T1000 (cell line): ENCODE measurements around the gene MMP2.

Experiments
- DNase-seq: peaks from one replicate; lab custom pipeline; 2025; ENCODE audit warnings: mixed read lengths; lab: John Stamatoyannopoulos, UW

MMP2 gene

GRCh38 chr16:55469821-55470532, 9.0 kb upstream of the MMP2 start:
- no peak for DNase-seq

DNA sequence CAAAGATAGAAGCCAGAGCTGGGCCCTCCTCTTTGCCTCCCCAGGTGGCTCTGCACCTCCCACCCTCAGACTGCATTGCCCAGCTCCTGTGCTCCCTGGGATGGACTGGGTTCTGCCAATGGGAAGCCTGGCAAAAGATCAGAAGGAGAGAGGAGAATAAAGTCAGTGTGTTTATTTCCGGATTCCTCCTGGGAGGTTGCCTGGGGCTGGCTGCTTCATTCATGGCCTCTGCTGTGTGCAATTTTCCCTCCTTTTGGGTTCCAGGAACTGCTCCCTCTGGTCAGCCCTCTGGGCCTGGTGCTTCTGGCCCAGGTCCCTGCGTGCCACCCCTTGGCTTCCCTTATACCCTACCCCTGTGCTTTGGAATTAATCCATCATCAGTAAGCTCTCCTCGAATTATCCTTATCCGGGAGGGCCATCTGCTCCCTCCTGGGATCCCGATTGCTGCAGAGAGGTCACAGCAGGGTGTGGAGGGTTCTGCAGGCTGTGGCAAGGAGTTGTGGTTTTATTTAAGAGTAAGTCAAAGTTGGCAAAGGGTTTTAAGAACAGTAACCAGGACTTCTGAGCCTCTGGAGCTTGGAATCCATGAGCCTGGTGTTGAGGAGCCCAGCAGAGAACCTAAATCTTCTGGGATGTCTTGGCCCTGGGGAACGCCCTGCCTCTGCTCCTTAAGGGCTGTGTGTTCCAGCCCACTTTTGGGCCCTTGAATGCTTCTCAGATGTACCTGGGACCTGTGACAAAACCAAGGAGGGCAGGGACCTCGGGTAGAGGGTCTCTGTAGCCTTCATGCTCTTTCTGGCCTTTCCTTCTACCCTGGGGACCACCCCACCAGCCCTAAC, 8.2 kb upstream of the MMP2 start:
- DNase-seq = peak; percentile 48

- DNase-seq = no peak
Observed at GRCh38 chr16:55471448-55472097, 7.4 kb upstream of the MMP2 start.

- DNase-seq = no peak
Observed at GRCh38 chr16:55473587-55473986, 5.4 kb upstream of the MMP2 start.

- no peak for DNase-seq
Observed at GRCh38 chr16:55474821-55475220, 4.2 kb upstream of the MMP2 start.

- DNase-seq = no peak
Observed at GRCh38 chr16:55475919-55476318, 3.1 kb upstream of the MMP2 start.

DNA sequence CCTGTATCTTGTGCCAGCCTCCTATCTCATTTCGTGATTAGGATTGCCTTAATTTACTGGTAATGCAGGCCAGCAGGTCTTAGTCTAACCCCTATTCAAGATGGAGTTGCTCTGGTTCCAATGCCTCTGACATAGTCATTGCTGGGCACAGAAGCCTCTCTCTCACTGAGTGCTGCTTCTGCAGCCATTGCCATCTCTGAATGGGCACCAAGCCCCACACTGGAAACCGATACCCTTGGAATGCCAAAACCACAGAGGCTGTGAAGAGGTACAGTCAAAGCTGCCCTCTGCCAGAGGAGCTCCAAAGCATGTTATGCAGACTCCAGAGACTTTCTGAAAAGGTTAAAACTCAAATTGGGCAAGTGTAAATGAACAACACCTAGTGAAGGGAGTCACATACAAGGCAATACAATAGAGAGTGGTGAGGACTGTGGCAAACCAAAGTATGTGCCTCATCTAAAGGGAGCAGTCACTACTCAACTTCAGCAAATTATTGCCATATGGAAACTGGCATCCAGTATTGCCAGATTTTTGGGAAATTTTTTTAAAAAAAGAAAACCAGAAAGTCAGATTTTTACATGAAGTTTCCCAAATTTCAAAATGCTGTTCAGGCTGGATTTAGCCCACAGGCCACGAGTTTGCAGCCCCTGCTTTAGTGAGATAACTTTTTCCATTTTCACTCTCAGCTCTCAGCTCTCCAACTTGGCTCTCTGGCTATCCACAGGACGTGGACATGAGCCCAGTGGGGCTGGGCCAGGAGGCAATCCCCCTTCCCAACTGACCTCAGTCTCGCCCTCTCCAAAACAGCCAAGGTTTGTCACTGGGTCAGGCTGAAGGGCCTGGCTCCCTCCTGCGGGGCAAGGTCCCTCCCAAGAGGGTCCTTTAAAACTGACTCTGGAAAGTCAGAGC, 2.1 kb upstream of the MMP2 start:
- no peak for DNase-seq

DNA sequence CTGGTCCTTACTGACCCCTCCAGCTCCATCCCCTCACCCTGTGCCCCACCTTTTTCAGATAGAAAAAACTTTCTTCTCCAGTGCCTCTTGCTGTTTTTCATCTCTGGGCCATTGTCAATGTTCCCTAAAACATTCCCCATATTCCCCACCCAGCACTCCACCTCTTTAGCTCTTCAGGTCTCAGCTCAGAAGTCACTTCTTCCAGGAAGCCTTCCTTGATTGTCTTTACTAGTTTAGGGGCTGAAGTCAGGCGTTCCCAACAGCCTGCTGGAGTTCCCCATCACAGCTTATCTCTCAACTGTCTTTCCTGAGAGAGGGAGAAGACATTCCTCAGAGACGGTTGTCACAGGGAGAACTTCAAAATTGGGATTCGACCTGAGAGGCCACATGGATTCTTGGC, 1.3 kb upstream of the MMP2 start:
- no peak for DNase-seq

DNA sequence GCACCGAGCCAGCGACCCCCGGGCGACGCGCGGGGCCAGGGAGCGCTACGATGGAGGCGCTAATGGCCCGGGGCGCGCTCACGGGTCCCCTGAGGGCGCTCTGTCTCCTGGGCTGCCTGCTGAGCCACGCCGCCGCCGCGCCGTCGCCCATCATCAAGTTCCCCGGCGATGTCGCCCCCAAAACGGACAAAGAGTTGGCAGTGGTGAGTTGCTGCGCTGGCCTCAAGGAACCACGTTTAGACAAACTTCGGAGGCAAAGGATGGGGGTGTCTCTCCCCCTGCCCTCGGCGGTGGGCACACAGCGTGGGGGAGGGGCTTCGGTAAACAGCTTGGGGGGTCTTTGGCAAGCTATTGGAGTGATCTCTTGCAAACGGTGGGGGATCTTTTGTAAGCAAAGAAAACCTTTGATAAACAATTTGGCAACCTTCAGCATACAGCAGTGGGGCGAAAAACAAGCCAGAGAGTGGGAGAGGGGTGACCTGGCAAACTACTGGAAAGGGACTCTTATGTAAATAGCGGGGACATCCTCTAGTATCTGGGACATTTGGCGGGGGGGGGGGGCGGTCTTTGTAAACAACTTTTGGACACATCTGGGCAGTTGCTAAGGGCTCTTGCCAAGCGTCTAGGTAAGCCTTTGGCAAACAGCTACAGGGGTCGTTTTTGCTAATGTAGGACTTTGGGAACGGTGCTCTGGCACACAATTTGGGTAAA, 587 bp downstream of the MMP2 start:
- no peak for DNase-seq

GRCh38 chr16:55480228-55480655, 1.2 kb downstream of the MMP2 start:
- DNase-seq = peak; percentile 32

- no peak for DNase-seq
Observed at GRCh38 chr16:55481023-55481422, 2.0 kb downstream of the MMP2 start.

- no peak for DNase-seq
Observed at GRCh38 chr16:55482056-55482455, 3.1 kb downstream of the MMP2 start.

GRCh38 chr16:55487048-55487803, 8.2 kb downstream of the MMP2 start:
- no peak for DNase-seq

- no peak for DNase-seq
Observed at GRCh38 chr16:55488306-55488705, 9.3 kb downstream of the MMP2 start.

- no peak for DNase-seq
Observed at GRCh38 chr16:55489119-55489955, 10.3 kb downstream of the MMP2 start.

GRCh38 chr16:55489956-55490265, 10.9 kb downstream of the MMP2 start:
- DNase-seq = no peak

- DNase-seq = no peak
Observed at GRCh38 chr16:55490301-55490700, 11.3 kb downstream of the MMP2 start.

GRCh38 chr16:55491691-55492090, 12.7 kb downstream of the MMP2 start:
- no peak for DNase-seq

GRCh38 chr16:55492756-55493380, 13.9 kb downstream of the MMP2 start:
- no peak for DNase-seq
